ENCODE measurements around the gene PPP1R14D.

DNA sequence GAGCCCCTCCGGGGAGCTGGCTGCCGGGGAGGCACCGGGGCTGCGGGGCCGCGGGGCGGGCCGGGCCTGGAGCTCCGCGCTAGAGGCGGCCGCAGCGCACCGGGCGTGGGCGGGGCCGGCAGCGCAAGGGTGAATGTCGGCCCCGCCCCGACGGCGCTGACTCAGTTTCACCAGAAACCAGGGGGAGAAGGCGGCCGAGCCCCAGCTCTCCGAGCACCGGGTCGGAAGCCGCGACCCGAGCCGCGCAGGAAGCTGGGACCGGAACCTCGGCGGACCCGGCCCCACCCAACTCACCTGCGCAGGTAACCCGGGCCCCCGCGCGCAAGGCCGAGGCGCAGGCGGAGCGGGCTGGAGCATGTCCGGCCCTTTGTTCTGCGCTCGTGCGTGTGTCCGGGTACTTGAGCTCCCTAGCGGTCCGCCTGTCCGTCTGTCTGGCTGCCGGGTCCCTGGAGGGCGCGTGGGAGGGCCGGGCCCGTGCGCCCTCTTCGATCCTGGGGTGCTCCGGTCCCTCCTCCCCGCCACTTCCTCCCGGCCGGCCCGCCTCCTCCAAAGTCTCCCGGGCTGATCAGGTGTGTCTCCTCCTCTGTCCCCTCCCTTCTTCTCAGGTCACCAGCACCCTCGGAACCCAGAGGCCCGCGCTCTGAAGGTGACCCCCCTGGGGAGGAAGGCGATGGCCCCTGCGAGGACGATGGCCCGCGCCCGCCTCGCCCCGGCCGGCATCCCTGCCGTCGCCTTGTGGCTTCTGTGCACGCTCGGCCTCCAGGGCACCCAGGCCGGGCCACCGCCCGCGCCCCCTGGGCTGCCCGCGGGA, 15.6 kb upstream of the PPP1R14D start, which contains the start of gene SPINT1:
- TF ChIP-seq, protein P1, sequence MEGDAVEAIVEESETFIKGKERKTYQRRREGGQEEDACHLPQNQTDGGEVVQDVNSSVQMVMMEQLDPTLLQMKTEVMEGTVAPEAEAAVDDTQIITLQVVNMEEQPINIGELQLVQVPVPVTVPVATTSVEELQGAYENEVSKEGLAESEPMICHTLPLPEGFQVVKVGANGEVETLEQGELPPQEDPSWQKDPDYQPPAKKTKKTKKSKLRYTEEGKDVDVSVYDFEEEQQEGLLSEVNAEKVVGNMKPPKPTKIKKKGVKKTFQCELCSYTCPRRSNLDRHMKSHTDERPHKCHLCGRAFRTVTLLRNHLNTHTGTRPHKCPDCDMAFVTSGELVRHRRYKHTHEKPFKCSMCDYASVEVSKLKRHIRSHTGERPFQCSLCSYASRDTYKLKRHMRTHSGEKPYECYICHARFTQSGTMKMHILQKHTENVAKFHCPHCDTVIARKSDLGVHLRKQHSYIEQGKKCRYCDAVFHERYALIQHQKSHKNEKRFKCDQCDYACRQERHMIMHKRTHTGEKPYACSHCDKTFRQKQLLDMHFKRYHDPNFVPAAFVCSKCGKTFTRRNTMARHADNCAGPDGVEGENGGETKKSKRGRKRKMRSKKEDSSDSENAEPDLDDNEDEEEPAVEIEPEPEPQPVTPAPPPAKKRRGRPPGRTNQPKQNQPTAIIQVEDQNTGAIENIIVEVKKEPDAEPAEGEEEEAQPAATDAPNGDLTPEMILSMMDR (IDR thresholded peaks at IDR 0.05; ENCODE audit: low read depth, low read length, poor library complexity, severe bottlenecking): no peak
- no peak for TF ChIP-seq EZH2phosphoT487 (IDR thresholded peaks at IDR 0.05; ENCODE audit: borderline replicate concordance, low read length)

All from DOHH2 (cell line).